HFF-Myc (cell line): Measurements from ENCODE around the gene SCTR.
A peak's percentile ranks its signal among the peaks of the same experiment; 100 is the strongest.

Source experiments
- DNase-seq: peaks from one replicate; pipeline ENCODE4 v3.0.0-alpha.2; 2011; ENCODE audit warnings: low read depth; ENCODE audit errors: extremely low read depth
- H3K4me3 ChIP-seq: replicated peaks from 2 replicates; pipeline ENCODE4 v1.5.1; 2011; ENCODE audit warnings: low read depth, mild to moderate bottlenecking, control low read depth, low read length
- CTCF ChIP-seq: IDR thresholded peaks from 2 replicates; pipeline ENCODE4 v1.5.1; 2012; ENCODE audit warnings: mild to moderate bottlenecking, low read depth, low read length, control low read depth; ENCODE audit errors: missing control alignments

SCTR gene

DNA sequence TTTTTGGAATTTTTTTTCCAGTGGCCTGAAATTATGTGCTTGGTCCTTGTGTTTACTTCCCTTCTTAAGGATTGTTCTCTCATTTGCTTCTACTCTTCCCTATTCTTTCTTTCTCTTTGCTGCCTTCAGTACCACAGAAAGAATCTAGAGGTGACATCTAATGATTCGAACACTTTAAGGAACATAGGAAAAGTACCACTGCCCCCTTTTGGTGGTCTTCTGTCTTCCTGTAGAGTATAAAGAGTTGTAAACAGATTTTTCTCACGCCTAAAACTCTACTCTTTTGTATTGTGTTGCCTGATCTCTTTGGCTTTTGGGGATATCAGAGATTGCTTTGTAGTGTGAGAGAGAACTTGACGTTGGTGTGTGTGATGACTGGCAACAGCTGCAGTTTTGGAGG lies 7.0 kb upstream of the SCTR start:
- peak; percentile 9 for TF ChIP-seq CTCF
- no peak for DNase-seq
- H3K4me3 ChIP-seq = no peak overlapping the region

DNA sequence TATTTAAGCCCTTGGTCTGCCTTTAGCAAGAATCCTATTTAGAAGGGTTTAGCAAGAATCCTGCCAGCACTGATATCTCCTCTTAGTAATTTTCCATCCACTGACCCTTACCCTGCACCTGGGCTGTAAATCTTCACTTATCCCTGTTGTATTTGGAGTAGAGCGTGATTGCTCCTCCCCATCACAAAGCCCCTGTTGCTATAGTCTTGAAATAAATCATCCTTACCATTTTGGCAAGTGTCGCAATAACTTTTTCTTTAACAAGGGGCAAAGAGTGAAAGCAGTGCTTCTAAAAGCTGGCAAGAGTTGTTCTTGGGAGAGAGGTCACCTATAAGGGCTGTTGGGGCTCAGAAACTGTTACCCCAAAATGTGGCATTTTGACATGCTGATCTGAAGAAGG lies 3.7 kb upstream of the SCTR start:
- no peak overlapping the region for H3K4me3 ChIP-seq
- no peak for DNase-seq
- no peak for TF ChIP-seq CTCF

DNA sequence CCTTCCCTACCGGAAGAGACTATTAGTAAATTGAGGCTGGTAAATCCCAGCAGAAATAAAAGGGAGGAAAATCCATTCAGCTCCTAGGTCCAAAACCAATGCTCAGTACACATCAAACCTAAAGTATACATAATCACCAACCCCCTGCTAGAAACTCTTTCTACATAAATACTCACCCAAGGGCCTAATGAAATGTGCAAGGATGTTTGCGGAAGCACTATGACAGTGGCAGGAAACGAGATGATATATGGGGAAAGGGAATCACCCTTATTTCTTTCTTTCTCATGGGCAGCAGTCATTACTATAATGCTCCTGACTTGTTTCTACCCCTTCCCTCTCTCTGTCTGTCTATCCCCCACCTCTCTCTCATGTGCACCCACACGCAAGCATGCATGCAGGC lies 1.3 kb upstream of the SCTR start:
- no peak for DNase-seq
- TF ChIP-seq CTCF = no peak
- no peak overlapping the region for H3K4me3 ChIP-seq

GRCh38 chr2:119523383-119523951 lies 816 bp downstream of the SCTR start:
- no peak overlapping the region for H3K4me3 ChIP-seq
- DNase-seq = no peak
- no peak for TF ChIP-seq CTCF

GRCh38 chr2:119522671-119523070 lies 1.6 kb downstream of the SCTR start:
- H3K4me3 ChIP-seq = no peak overlapping the region
- no peak for TF ChIP-seq CTCF
- DNase-seq = no peak

DNA sequence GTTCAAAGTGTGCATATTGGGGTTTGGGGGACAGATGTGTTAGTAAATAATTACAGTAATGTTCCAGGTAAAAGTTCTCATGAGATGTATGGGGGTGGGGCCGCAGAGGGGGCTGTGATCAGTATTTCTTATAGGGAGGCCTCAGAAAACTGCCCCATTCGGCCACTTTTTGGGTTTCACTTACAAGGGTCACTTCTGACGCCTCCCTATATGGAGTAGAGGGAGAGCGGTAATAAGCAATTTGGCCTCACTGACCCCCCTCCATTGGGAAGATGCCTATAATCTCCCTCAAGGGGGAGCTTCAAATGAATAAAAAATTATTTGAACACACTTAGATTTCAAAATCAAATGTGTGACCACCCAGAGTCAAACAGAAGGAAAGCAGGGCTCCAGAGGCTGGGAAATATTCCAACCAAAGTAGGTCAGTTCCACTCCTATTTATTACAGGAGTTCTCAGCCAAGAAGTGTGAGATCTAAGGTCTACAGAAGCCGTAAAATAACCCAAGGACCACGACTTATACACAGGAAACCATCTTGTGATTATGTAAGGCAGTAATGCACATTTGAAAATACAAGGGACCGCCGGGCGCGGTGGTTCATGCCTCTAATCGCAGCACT lies 2.7 kb downstream of the SCTR start:
- no peak for DNase-seq
- H3K4me3 ChIP-seq = no peak overlapping the region
- no peak for TF ChIP-seq CTCF
